Activated B cell treated with CpG ODN at 0.5 μM for 24 hours (primary cell): Measurements from ENCODE around the gene LRRC3C. TPM values are rescaled to one million over a fixed set of nuclear protein-coding genes. Genes with fewer than 3 reads are reported as not detected.
A peak's percentile ranks its signal among the peaks of the same experiment; 100 is the strongest.

Source experiments
- ATAC-seq: fragments of 200-7000 bp; cut with Tn5 transposase; one replicate; pipeline ENCODE4 v1.10.0; 2021; ENCODE audit warnings: low read depth, mild to moderate bottlenecking, moderate library complexity
- CTCF ChIA-PET: fragments of 350-600 bp; sonication (Branson Sonifier 250); formaldehyde crosslinking; loops from one replicate; lab custom pipeline; 2021; ENCODE audit warnings: antibody characterized with exemption; lab: Charles Lee
- POLR2A ChIA-PET: fragments of 350-600 bp; sonication (Branson Sonifier 250); formaldehyde crosslinking; loops from one replicate; lab custom pipeline; 2021; ENCODE audit warnings: antibody characterized with exemption; lab: Charles Lee
- DNase-seq: peaks from one replicate; pipeline ENCODE4 v3.0.0; 2022
- H3K27ac Mint-ChIP-seq: one replicate; pipeline ENCODE4 v1.8.0; 2020; ENCODE audit warnings: mixed read lengths
- H3K27me3 Mint-ChIP-seq: one replicate; pipeline ENCODE4 v1.8.0; 2021; ENCODE audit warnings: mixed read lengths
- H3K36me3 Mint-ChIP-seq: one replicate; pipeline ENCODE4 v1.8.0; 2021; ENCODE audit warnings: low read depth, mixed read lengths
- H3K4me1 Mint-ChIP-seq: one replicate; pipeline ENCODE4 v1.8.0; 2021; ENCODE audit warnings: mixed read lengths
- H3K4me3 Mint-ChIP-seq: one replicate; pipeline ENCODE4 v1.8.0; 2020; ENCODE audit warnings: mild to moderate bottlenecking, mixed read lengths
- H3K9me3 Mint-ChIP-seq: one replicate; pipeline ENCODE4 v1.8.0; 2020; ENCODE audit warnings: mixed read lengths
- intact Hi-C: fragments of 100-400 bp; cut with micrococcal nuclease; formaldehyde crosslinking; loops from one replicate; pipeline ENCODE4 v1.15.1; 2024
- total RNA-seq: library from RNA; stranded (reverse); gene quantifications from 2 replicates; pipeline ENCODE4 v1.2.3, GENCODE V29; 2022
- TF ChIP-seq, protein P1 (sequence below): fragments of 200-600 bp; IDR thresholded peaks from one replicate; pipeline ENCODE4 v1.8.0; 2022; ENCODE audit warnings: antibody characterized with exemption, mild to moderate bottlenecking

Gene LRRC3C
- total RNA-seq, 1 donor from 2014 or later = not detected

GRCh38 chr17:39973496-39973895 lies 46.0 kb downstream of the LRRC3C start:
- Mint-ChIP-seq H3K4me3 (no peak overlapping the region), H3K9me3 (no peaks in the 10 kb centered on the region), H3K27me3 (peaks cover 38% of the 10 kb centered on the region), H3K27ac (no peak overlapping the region), H3K36me3 (no peaks in the 10 kb centered on the region), H3K4me1 (no peaks in the 10 kb centered on the region)
- ATAC-seq = no peak
- TF ChIP-seq, protein P1, sequence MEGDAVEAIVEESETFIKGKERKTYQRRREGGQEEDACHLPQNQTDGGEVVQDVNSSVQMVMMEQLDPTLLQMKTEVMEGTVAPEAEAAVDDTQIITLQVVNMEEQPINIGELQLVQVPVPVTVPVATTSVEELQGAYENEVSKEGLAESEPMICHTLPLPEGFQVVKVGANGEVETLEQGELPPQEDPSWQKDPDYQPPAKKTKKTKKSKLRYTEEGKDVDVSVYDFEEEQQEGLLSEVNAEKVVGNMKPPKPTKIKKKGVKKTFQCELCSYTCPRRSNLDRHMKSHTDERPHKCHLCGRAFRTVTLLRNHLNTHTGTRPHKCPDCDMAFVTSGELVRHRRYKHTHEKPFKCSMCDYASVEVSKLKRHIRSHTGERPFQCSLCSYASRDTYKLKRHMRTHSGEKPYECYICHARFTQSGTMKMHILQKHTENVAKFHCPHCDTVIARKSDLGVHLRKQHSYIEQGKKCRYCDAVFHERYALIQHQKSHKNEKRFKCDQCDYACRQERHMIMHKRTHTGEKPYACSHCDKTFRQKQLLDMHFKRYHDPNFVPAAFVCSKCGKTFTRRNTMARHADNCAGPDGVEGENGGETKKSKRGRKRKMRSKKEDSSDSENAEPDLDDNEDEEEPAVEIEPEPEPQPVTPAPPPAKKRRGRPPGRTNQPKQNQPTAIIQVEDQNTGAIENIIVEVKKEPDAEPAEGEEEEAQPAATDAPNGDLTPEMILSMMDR = no peak
- intact Hi-C loops = no loop called here
- CTCF ChIA-PET = interaction anchor here (1.5 kb wide), 1 partner anchor 15 kb away, joined by 4 read pairs; no protein-coding TSS in a partner anchor
- POLR2A ChIA-PET = no interaction called here
- no peak for DNase-seq

GRCh38 chr17:39974433-39974832 lies 46.9 kb downstream of the LRRC3C start:
- H3K4me1 Mint-ChIP-seq = peaks cover 4% of the 10 kb centered on the region
- DNase-seq = no peak
- no peak for ATAC-seq
- H3K27me3 Mint-ChIP-seq = peaks cover 31% of the 10 kb centered on the region
- ChIA-PET POLR2A (interaction anchor here (0.5 to 0.7 kb wide), 2 partner anchors 9 to 65 kb away, joined by 3 read pairs; no protein-coding TSS in a partner anchor), CTCF (interaction anchor here (1.5 kb wide), 1 partner anchor 16 kb away, joined by 4 read pairs; no protein-coding TSS in a partner anchor)
- no peak overlapping the region for H3K4me3 Mint-ChIP-seq
- TF ChIP-seq, protein P1 = no peak
- no peak overlapping the region for H3K27ac Mint-ChIP-seq
- no peaks in the 10 kb centered on the region for H3K36me3 Mint-ChIP-seq
- intact Hi-C loops = no loop called here
- H3K9me3 Mint-ChIP-seq = no peaks in the 10 kb centered on the region

- ATAC-seq (no peak), DNase-seq (no peak)
- H3K36me3 Mint-ChIP-seq = peaks cover 4% of the 10 kb centered on the region
- intact Hi-C loops = no loop called here
- no peaks in the 10 kb centered on the region for H3K9me3 Mint-ChIP-seq
- peaks cover 21% of the 10 kb centered on the region for H3K27me3 Mint-ChIP-seq
- CTCF ChIA-PET = interaction anchor here (0.7 to 0.9 kb wide), 2 partner anchors 18 to 103 kb away, joined by 3 read pairs; no protein-coding TSS in a partner anchor
- TF ChIP-seq, protein P1 = no peak
- no peak overlapping the region for H3K27ac Mint-ChIP-seq
- H3K4me3 Mint-ChIP-seq = no peak overlapping the region
- POLR2A ChIA-PET = interaction anchor here (0.7 kb wide), 1 partner anchor 403 kb away, joined by 3 read pairs; no protein-coding TSS in a partner anchor
- H3K4me1 Mint-ChIP-seq = peaks cover 13% of the 10 kb centered on the region
Observed at GRCh38 chr17:39975801-39976200, 48.3 kb downstream of the LRRC3C start.

- ATAC-seq (no peak), DNase-seq (no peak)
- Mint-ChIP-seq H3K27ac (peak overlapping the region; percentile 60), H3K27me3 (peaks cover 4% of the 10 kb centered on the region), H3K4me1 (peaks cover 36% of the 10 kb centered on the region), H3K4me3 (peak overlapping the region; percentile 96), H3K36me3 (peaks cover 22% of the 10 kb centered on the region), H3K9me3 (no peaks in the 10 kb centered on the region)
- intact Hi-C loops = no loop called here
- TF ChIP-seq, protein P1 = no peak
- ChIA-PET CTCF (interaction anchor here (1.6 to 4.7 kb wide), 6 partner anchors 20 to 357 kb away, joined by 3 to 61 read pairs (median 14); partner anchors contain the start of genes MIEN1 and PNMT), POLR2A (interaction anchor here (0.7 to 2.1 kb wide), 8 partner anchors 21 to 291 kb away, joined by 3 to 30 read pairs (median 5); partner anchors contain the start of genes MIEN1 and PGAP3)
Observed at GRCh38 chr17:39979016-39979670, 51.6 kb downstream of the LRRC3C start.

DNA sequence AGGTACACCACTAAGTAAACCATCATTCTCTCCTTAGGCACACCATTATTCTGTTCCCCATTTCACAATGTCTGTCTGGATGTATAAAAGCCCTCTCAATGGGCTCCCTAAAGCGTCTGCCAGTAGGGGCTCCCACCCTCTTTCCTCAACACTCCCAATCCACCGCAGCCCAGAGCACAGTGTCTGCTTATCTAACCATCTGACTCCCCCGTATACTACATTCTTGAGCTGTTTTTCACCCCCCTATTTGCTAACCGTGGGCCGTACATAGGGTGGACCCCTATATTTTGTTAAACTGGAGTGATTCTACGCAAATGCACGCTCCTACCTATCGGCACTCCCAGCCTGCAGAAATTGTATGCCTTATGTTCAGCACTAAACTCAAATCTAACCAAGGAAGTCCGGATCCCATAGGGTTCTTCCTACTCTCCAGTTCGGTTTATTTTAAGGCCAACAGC lies 52.4 kb downstream of the LRRC3C start:
- ATAC-seq = peak; percentile 7
- CTCF ChIA-PET = interaction anchor here (0.6 to 4.7 kb wide), 14 partner anchors 21 to 358 kb away, joined by 3 to 61 read pairs (median 4); partner anchors contain the start of genes MIEN1 and PNMT

More for the DNA sequence above, 52.4 kb downstream of the LRRC3C start:
- peaks cover 29% of the 10 kb centered on the region for H3K36me3 Mint-ChIP-seq
- DNase-seq = no peak
- TF ChIP-seq, protein P1 = no peak
- peaks cover 2% of the 10 kb centered on the region for H3K27me3 Mint-ChIP-seq
- peak overlapping the region; percentile 96 for H3K27ac Mint-ChIP-seq
- H3K9me3 Mint-ChIP-seq = no peaks in the 10 kb centered on the region
- H3K4me1 Mint-ChIP-seq = peaks cover 36% of the 10 kb centered on the region
- intact Hi-C loops = loop anchor here (1.0 to 5.0 kb wide), 14 partner anchors 21 to 519 kb away; partner anchors contain the start of genes CASC3, CDK12, IKZF3 and LRRC3C
- POLR2A ChIA-PET = interaction anchor here (0.6 to 3.1 kb wide), 37 partner anchors 22 to 635 kb away, joined by 3 to 39 read pairs (median 5); partner anchors contain the start of genes CASC3, IKZF3, MED24 and MIEN1
- H3K4me3 Mint-ChIP-seq = peak overlapping the region; percentile 96
